Endothelial cell of umbilical vein (primary cell): ENCODE data around the gene LMO1. TPM values are rescaled to one million over a fixed set of nuclear protein-coding genes. Genes with fewer than 3 reads are reported as not detected.

Experiments used
- BruUV-seq: library from RNA; stranded (reverse); fragments of 400-500 nt; replicated peaks from 2 replicates; lab custom pipeline; 2021; lab: Mats Ljungman, UMichigan
- CTCF ChIA-PET: fragments of 300-600, 350-600 bp; sonication (Branson Sonifier 250); formaldehyde crosslinking; loops from one replicate; lab custom pipeline; 2021; ENCODE audit warnings: antibody characterized with exemption, inconsistent platforms; lab: Charles Lee
- POLR2A ChIA-PET: fragments of 300-600, 350-600 bp; sonication (Branson Sonifier 250); formaldehyde crosslinking; loops from one replicate; lab custom pipeline; 2021; ENCODE audit warnings: antibody characterized with exemption, inconsistent platforms; lab: Charles Lee
- DNase-seq: peaks from one replicate; pipeline ENCODE4 v3.0.0-alpha.2; 2011; ENCODE audit warnings: low read depth, low spot score
- FAIRE-seq: peaks from 2 replicates; lab custom pipeline; 2011; peaks lifted over from hg19 to GRCh38; lab: Jason Lieb, UNC
- H2AFZ ChIP-seq: 2 replicates; pipeline ENCODE4 v1.6.0; 2012; ENCODE audit warnings: low read depth, low read length, control low read depth, inconsistent platforms
- H3K27ac ChIP-seq: 2 replicates; pipeline ENCODE4 v1.5.1; 2011; ENCODE audit warnings: low read depth, mild to moderate bottlenecking, control low read depth, low read length, moderate library complexity; ENCODE audit not compliant: insufficient read depth
- H3K27me3 ChIP-seq, 2 experiments: 2 replicates each; pipeline versions ENCODE4 v1.6.0 to v1.6.1; 2011; ENCODE audit warnings: low read length in 2 of 2, mixed read lengths in 1 of 2; ENCODE audit not compliant: control insufficient read depth in 2 of 2, insufficient read depth in 2 of 2
- H3K36me3 ChIP-seq, 2 experiments: 2 replicates in 1 of 2; 3 replicates in 1 of 2; pipeline ENCODE4 v1.5.1; 2011; ENCODE audit warnings: low read length in 2 of 2, mild to moderate bottlenecking in 1 of 2, moderate library complexity in 1 of 2; ENCODE audit not compliant: control insufficient read depth in 2 of 2, insufficient read depth in 2 of 2; ENCODE audit errors: extremely low read depth in 1 of 2
- H3K4me1 ChIP-seq: 3 replicates; pipeline ENCODE4 v1.5.1; 2011; ENCODE audit warnings: mild to moderate bottlenecking, low read length; ENCODE audit not compliant: control insufficient read depth, insufficient read depth; ENCODE audit errors: extremely low read depth
- H3K4me2 ChIP-seq: 2 replicates; pipeline ENCODE4 v1.6.1; 2011; ENCODE audit warnings: low read length, control low read depth, mixed read lengths; ENCODE audit not compliant: insufficient read depth
- H3K4me3 ChIP-seq, 3 experiments: fragments of 200-600 bp in 1 of 3; sonication (generic), shearing (Covaris generic) in 1 of 3; replicated peaks in 1 of 3; 2 replicates each; pipeline ENCODE4 v1.5.1; 2011 to 2016; ENCODE audit warnings: control low read depth in 3 of 3, low read length in 3 of 3, mild to moderate bottlenecking in 2 of 3, inconsistent platforms in 1 of 3, low read depth in 1 of 3, moderate library complexity in 1 of 3; ENCODE audit not compliant: insufficient read depth in 1 of 3
- H3K79me2 ChIP-seq: 2 replicates; pipeline ENCODE4 v1.6.0; 2012; ENCODE audit warnings: low read length, inconsistent platforms; ENCODE audit not compliant: control insufficient read depth, insufficient read depth
- H3K9ac ChIP-seq: replicated peaks from 2 replicates; pipeline ENCODE3; 2011; ENCODE audit warnings: low read length, control low read depth; ENCODE audit not compliant: insufficient read depth; ENCODE audit errors: extremely low read depth
- H3K9me1 ChIP-seq: replicated peaks from 3 replicates; pipeline ENCODE4 v1.6.0; 2011; ENCODE audit warnings: mild to moderate bottlenecking, low read length; ENCODE audit not compliant: control insufficient read depth, insufficient read depth; ENCODE audit errors: extremely low read depth
- H3K9me3 ChIP-seq: replicated peaks from 2 replicates; pipeline ENCODE4 v1.5.1; 2012; ENCODE audit warnings: low read length, inconsistent platforms; ENCODE audit not compliant: control insufficient read depth, insufficient read depth
- H4K20me1 ChIP-seq: replicated peaks from 2 replicates; pipeline ENCODE3; 2011; ENCODE audit warnings: mild to moderate bottlenecking, low read length; ENCODE audit not compliant: control insufficient read depth, insufficient read depth; ENCODE audit errors: extremely low read depth
- CTCF ChIP-seq, 2 donors: IDR thresholded peaks; 1 replicate in 1 of 2; 2 replicates in 1 of 2; pipeline ENCODE4 v1.5.1; 2011; ENCODE audit warnings: low read length in 2 of 2, mild to moderate bottlenecking in 2 of 2, moderate library complexity in 2 of 2, control low read depth in 1 of 2, inconsistent platforms in 1 of 2, low read depth in 1 of 2; ENCODE audit not compliant: insufficient read depth in 1 of 2; ENCODE audit errors: extremely low read depth in 1 of 2
- EZH2 ChIP-seq: IDR thresholded peaks from 2 replicates; pipeline ENCODE4 v1.6.1; 2012; ENCODE audit warnings: borderline replicate concordance, low read depth, mild to moderate bottlenecking, moderate library complexity, low read length, inconsistent platforms; ENCODE audit not compliant: severe bottlenecking
- GATA2 ChIP-seq: IDR thresholded peaks from 2 replicates; pipeline ENCODE4 v1.7.0; 2011; ENCODE audit warnings: low read depth, mild to moderate bottlenecking, moderate library complexity, mixed read lengths, low read length; ENCODE audit not compliant: insufficient read length, insufficient read depth
- JUN ChIP-seq: IDR thresholded peaks from 2 replicates; pipeline ENCODE4 v1.6.1; 2011; ENCODE audit warnings: borderline replicate concordance, low read depth; ENCODE audit not compliant: insufficient read length, insufficient read depth
- MAX ChIP-seq: IDR thresholded peaks from 2 replicates; pipeline ENCODE4 v1.6.1; 2011; ENCODE audit not compliant: insufficient read depth, insufficient read length
- MYC ChIP-seq: IDR thresholded peaks from one replicate; pipeline ENCODE4 v1.6.1; 2011; ENCODE audit warnings: mild to moderate bottlenecking, low read depth, low read length
- POLR2A ChIP-seq: IDR thresholded peaks from 2 replicates; pipeline ENCODE4 v1.6.1; 2012; ENCODE audit warnings: low read depth, mild to moderate bottlenecking, control low read depth, low read length
- POLR2AphosphoS5 ChIP-seq: IDR thresholded peaks from 2 replicates; pipeline ENCODE4 v1.6.1; 2012; ENCODE audit warnings: low read depth, mild to moderate bottlenecking, control low read depth, low read length, moderate library complexity; ENCODE audit not compliant: insufficient read depth
- dilution Hi-C: fragments of 300-500 bp; cut with MboI; formaldehyde crosslinking; loops from one replicate; pipeline ENCODE4 v1.15.0; 2019; ENCODE audit warnings: low sequenced_read_pairs; ENCODE audit not compliant: extremely low pct_ligation_motif_present
- intact Hi-C: fragments of 100-400 bp; cut with micrococcal nuclease; formaldehyde crosslinking; loops from one replicate; pipeline ENCODE4 v1.10.0; 2022
- polyA plus RNA-seq, 4 experiments: library from polyadenylated mRNA; depleted of rRNA in 3 of 4; stranded (reverse) in 3 of 4; unstranded in 1 of 4; fragments of >200 nt; gene quantifications; 2 replicates each; pipeline versions ENCODE4 v1.2.1 to v1.2.3, GENCODE V29; 2011 to 2012; ENCODE audit warnings: missing spikeins in 1 of 4
- total RNA-seq: library from RNA; stranded (reverse); gene quantifications from 2 replicates; pipeline ENCODE4 v1.2.3, GENCODE V29; 2021

LMO1 gene
- total and polyA plus RNA-seq, 2 donors (not counting 3 experiments of a cell fraction or from before 2014, with no cell fraction given) = not detected

GRCh38 chr11:8242499-8243280, 21.0 kb downstream of the LMO1 start:
- H3K4me3 ChIP-seq = no peak overlapping the region
- H3K79me2 ChIP-seq = no peaks in the 10 kb centered on the region
- H3K4me1 ChIP-seq = no peaks in the 10 kb centered on the region
- no peaks in the 10 kb centered on the region for H3K9me3 ChIP-seq
- no TSS peak for BruUV-seq
- ChIA-PET POLR2A (no interaction called here), CTCF (interaction anchor here (1.2 to 3.3 kb wide), 3 partner anchors 21 to 23 kb away, joined by 3 to 15 read pairs (median 3); partner anchors contain the start of gene LMO1)
- no peaks in the 10 kb centered on the region for H3K9me1 ChIP-seq
- dilution Hi-C loops = no loop called here
- intact Hi-C loops = no loop called here
- H3K36me3 ChIP-seq = no peaks in the 10 kb centered on the region
- DNase-seq (no peak), FAIRE-seq (no peak)
- H3K27me3 ChIP-seq = peaks cover 3 to 12% of the 10 kb centered on the region in 2 experiments
- H2AFZ ChIP-seq = no peak overlapping the region
- no peak overlapping the region for H3K9ac ChIP-seq
- no peaks in the 10 kb centered on the region for H4K20me1 ChIP-seq
- H3K27ac ChIP-seq = no peak overlapping the region
- no peak for TF ChIP-seq JUN
- TF ChIP-seq GATA2 = no peak
- no peak for TF ChIP-seq POLR2A
- no peak for TF ChIP-seq POLR2AphosphoS5
- no peak for TF ChIP-seq MAX
- no peak for TF ChIP-seq EZH2
- no peak for TF ChIP-seq MYC
- no peak for TF ChIP-seq CTCF (IDR thresholded peaks at IDR 0.05; ENCODE audit: extremely low read depth in 1 of 2, insufficient read depth in 1 of 2, low read depth in 1 of 2, low read length in 2 of 2)
- H3K4me2 ChIP-seq = no peak overlapping the region
